ENCODE data around the gene ASXL3. TPM values are rescaled to one million over a fixed set of nuclear protein-coding genes. Genes with fewer than 3 reads are reported as not detected.

ASXL3 gene
- total and polyA plus RNA-seq, 4 donors: 0.19 to 1.3 (median 0.39) TPM

GRCh38 chr18:33594799-33595198, 16.8 kb downstream of the ASXL3 start:
- Histone ChIP-seq H3K4me1 (ENCODE audit: control insufficient read depth in 4 of 4, insufficient read depth in 4 of 4, low read length in 3 of 4) (no peaks in the 10 kb centered on the region), H3K9me3 (ENCODE audit: control insufficient read depth in 4 of 4, low read length in 3 of 4) (no peaks in the 10 kb centered on the region), H3K27ac (ENCODE audit: low read depth in 1 of 2, low read length in 2 of 2) (no peak overlapping the region), H3K36me3 (ENCODE audit: control insufficient read depth in 4 of 4, insufficient read depth in 3 of 4, low read depth in 1 of 4, low read length in 3 of 4) (no peaks in the 10 kb centered on the region), H3K4me3 (ENCODE audit: low read depth in 1 of 3, low read length in 3 of 3) (no peak overlapping the region), H3K9ac (ENCODE audit: low read depth in 1 of 2, low read length in 2 of 2) (no peak overlapping the region), H3K27me3 (ENCODE audit: control insufficient read depth in 4 of 4, insufficient read depth in 4 of 4, low read length in 3 of 4) (no peaks in the 10 kb centered on the region)
- TF ChIP-seq EGR1 (IDR thresholded peaks at IDR 0.05; ENCODE audit: low read depth in 2 of 2) (no peak), REST (IDR thresholded peaks at IDR 0.05) (no peak), NR2F2 (IDR thresholded peaks at IDR 0.05) (no peak), SP1 (IDR thresholded peaks at IDR 0.05) (no peak), RXRA (IDR thresholded peaks at IDR 0.05) (no peak)
- TF ChIP-seq, protein P1, sequence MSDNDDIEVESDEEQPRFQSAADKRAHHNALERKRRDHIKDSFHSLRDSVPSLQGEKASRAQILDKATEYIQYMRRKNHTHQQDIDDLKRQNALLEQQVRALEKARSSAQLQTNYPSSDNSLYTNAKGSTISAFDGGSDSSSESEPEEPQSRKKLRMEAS (IDR thresholded peaks at IDR 0.05): no peak
- 47% methylated on average over 1 of the region's 1 CpG for WGBS
- no peak for DNase-seq (ENCODE audit: low spot score)

- H3K9me3 ChIP-seq (ENCODE audit: control insufficient read depth in 4 of 4, low read length in 3 of 4): no peaks in the 10 kb centered on the region
- no peak for DNase-seq (ENCODE audit: low spot score)
- TF ChIP-seq FOXA1 (IDR thresholded peaks at IDR 0.05) (no peak), TAF1 (conservative IDR thresholded peaks at IDR 0.05) (no peak), REST (IDR thresholded peaks at IDR 0.05) (no peak)
- no peak overlapping the region for H3K9ac ChIP-seq (ENCODE audit: low read depth in 1 of 2, low read length in 2 of 2)
- WGBS: 73% methylated on average over 1 of the region's 1 CpG
- H3K27me3 ChIP-seq (ENCODE audit: control insufficient read depth in 4 of 4, insufficient read depth in 4 of 4, low read length in 3 of 4): no peaks in the 10 kb centered on the region
- H3K27ac ChIP-seq (ENCODE audit: low read depth in 1 of 2, low read length in 2 of 2): no peak overlapping the region
- no peaks in the 10 kb centered on the region for H3K4me1 ChIP-seq (ENCODE audit: control insufficient read depth in 4 of 4, insufficient read depth in 4 of 4, low read length in 3 of 4)
- no peak overlapping the region for H3K4me3 ChIP-seq (ENCODE audit: low read depth in 1 of 3, low read length in 3 of 3)
- H3K36me3 ChIP-seq (ENCODE audit: control insufficient read depth in 4 of 4, insufficient read depth in 3 of 4, low read depth in 1 of 4, low read length in 3 of 4): no peaks in the 10 kb centered on the region
Observed at GRCh38 chr18:33596178-33596854, 18.3 kb downstream of the ASXL3 start.

- no peak for DNase-seq (ENCODE audit: low spot score)
- Histone ChIP-seq H3K27me3 (ENCODE audit: control insufficient read depth in 4 of 4, insufficient read depth in 4 of 4, low read length in 3 of 4) (no peaks in the 10 kb centered on the region), H3K9ac (ENCODE audit: low read depth in 1 of 2, low read length in 2 of 2) (no peak overlapping the region), H3K4me3 (ENCODE audit: low read depth in 1 of 3, low read length in 3 of 3) (no peak overlapping the region), H3K27ac (ENCODE audit: low read depth in 1 of 2, low read length in 2 of 2) (no peak overlapping the region), H3K9me3 (ENCODE audit: control insufficient read depth in 4 of 4, low read length in 3 of 4) (no peaks in the 10 kb centered on the region), H3K36me3 (ENCODE audit: control insufficient read depth in 4 of 4, insufficient read depth in 3 of 4, low read depth in 1 of 4, low read length in 3 of 4) (no peaks in the 10 kb centered on the region), H3K4me1 (ENCODE audit: control insufficient read depth in 4 of 4, insufficient read depth in 4 of 4, low read length in 3 of 4) (no peaks in the 10 kb centered on the region)
- WGBS: 85% methylated on average over 3 of the region's 3 CpGs
- TF ChIP-seq CTCF (IDR thresholded peaks at IDR 0.05; ENCODE audit: low read depth, low read length, missing input control): no peak
- TF ChIP-seq RXRA (IDR thresholded peaks at IDR 0.05): no peak
- TF ChIP-seq ZBTB33 (IDR thresholded peaks at IDR 0.05): no peak
- no peak for TF ChIP-seq HNF4A (conservative IDR thresholded peaks at IDR 0.05)
- no peak for TF ChIP-seq GABPA (IDR thresholded peaks at IDR 0.05 in 1 of 2, conservative IDR thresholded peaks at IDR 0.05 in 1 of 2)
- TF ChIP-seq, protein P1 (IDR thresholded peaks at IDR 0.05): no peak
- no peak for TF ChIP-seq RAD21 (IDR thresholded peaks at IDR 0.05)
- no peak for TF ChIP-seq SP1 (IDR thresholded peaks at IDR 0.05)
- TF ChIP-seq YY1 (IDR thresholded peaks at IDR 0.05): no peak
- TF ChIP-seq JUND (IDR thresholded peaks at IDR 0.05): no peak
- TF ChIP-seq FOXA1 (IDR thresholded peaks at IDR 0.05): no peak
Observed at GRCh38 chr18:33600846-33601245, 22.8 kb downstream of the ASXL3 start.

Data from liver (tissue), 9 donors.